RWPE2 (cell line): ENCODE measurements around the gene PLAGL2.

Source experiments
- ATAC-seq: fragments of 200-7000 bp; cut with Tn5 transposase; 3 replicates; pipeline ENCODE4 v1.9.1; 2021; ENCODE audit warnings: low read depth
- DNase-seq: peaks from one replicate; pipeline ENCODE4 v3.0.0-alpha.2; 2020; ENCODE audit warnings: low spot score
- H3K27ac ChIP-seq: fragments of 450-650 bp; 2 replicates; pipeline ENCODE4 v1.5.1; 2017; ENCODE audit warnings: mild to moderate bottlenecking; ENCODE audit not compliant: poor library complexity, severe bottlenecking
- H3K27me3 ChIP-seq: fragments of 250-450 bp; sonication (Bioruptor Pico); 2 replicates; pipeline ENCODE4 v1.5.1; 2021; ENCODE audit warnings: mild to moderate bottlenecking, moderate library complexity; ENCODE audit not compliant: insufficient read depth, poor library complexity, severe bottlenecking
- H3K36me3 ChIP-seq: fragments of 250-450 bp; sonication (Bioruptor Pico); 2 replicates; pipeline ENCODE4 v1.5.1; 2020; ENCODE audit warnings: low read depth, mild to moderate bottlenecking, moderate library complexity
- H3K4me1 ChIP-seq: fragments of 250-450 bp; sonication (Bioruptor Pico); 2 replicates; pipeline ENCODE4 v1.5.1; 2021; ENCODE audit warnings: mild to moderate bottlenecking, moderate library complexity; ENCODE audit not compliant: insufficient read depth, poor library complexity, severe bottlenecking
- H3K4me3 ChIP-seq: fragments of 250-450 bp; sonication (Bioruptor Pico); 2 replicates; pipeline ENCODE4 v1.5.1; 2021; ENCODE audit warnings: mild to moderate bottlenecking, moderate library complexity; ENCODE audit not compliant: severe bottlenecking
- H3K9me3 ChIP-seq: fragments of 250-450 bp; sonication (Bioruptor Pico); 2 replicates; pipeline ENCODE4 v1.5.1; 2021; ENCODE audit warnings: mild to moderate bottlenecking, moderate library complexity; ENCODE audit not compliant: severe bottlenecking
- CTCF ChIP-seq: fragments of 450-650 bp; IDR thresholded peaks from one replicate; pipeline ENCODE4 v1.5.1; 2017; ENCODE audit warnings: mild to moderate bottlenecking, moderate library complexity; ENCODE audit not compliant: poor library complexity, severe bottlenecking

The PLAGL2 gene

GRCh38 chr20:32190616-32191415 is 16.7 kb downstream of the PLAGL2 start:
- Histone ChIP-seq H3K4me3 (no peak overlapping the region), H3K9me3 (no peaks in the 10 kb centered on the region)
- no peak for TF ChIP-seq CTCF

GRCh38 chr20:32189691-32190615 is 17.6 kb downstream of the PLAGL2 start:
- no peaks in the 10 kb centered on the region for H3K27me3 ChIP-seq
- peaks cover 3% of the 10 kb centered on the region for H3K4me1 ChIP-seq
- TF ChIP-seq CTCF = no peak
- peak; percentile 84 for DNase-seq
- no peak overlapping the region for H3K27ac ChIP-seq
- peaks cover 2% of the 10 kb centered on the region for H3K36me3 ChIP-seq
- peak overlapping the region; percentile 31 for H3K4me3 ChIP-seq
- ATAC-seq = peak; percentile 28
- no peaks in the 10 kb centered on the region for H3K9me3 ChIP-seq

More at GRCh38 chr20:32190616-32191415, 16.7 kb downstream of the PLAGL2 start:
- ATAC-seq = peak; percentile 12
- H3K4me1 ChIP-seq = peaks cover 3% of the 10 kb centered on the region
- no peaks in the 10 kb centered on the region for H3K27me3 ChIP-seq
- H3K27ac ChIP-seq = no peak overlapping the region
- peaks cover 10% of the 10 kb centered on the region for H3K36me3 ChIP-seq
- peak; percentile 62 for DNase-seq

- H3K9me3 ChIP-seq = no peaks in the 10 kb centered on the region
- ATAC-seq = no peak
- H3K4me3 ChIP-seq = no peak overlapping the region
- no peak for TF ChIP-seq CTCF
- H3K36me3 ChIP-seq = no peaks in the 10 kb centered on the region
- peaks cover 3% of the 10 kb centered on the region for H3K4me1 ChIP-seq
- no peaks in the 10 kb centered on the region for H3K27me3 ChIP-seq
- no peak for DNase-seq
- no peak overlapping the region for H3K27ac ChIP-seq
Observed at GRCh38 chr20:32189123-32189410, 18.5 kb downstream of the PLAGL2 start.

- ATAC-seq (no peak), DNase-seq (peak; percentile 79)
- TF ChIP-seq CTCF = no peak
- no peaks in the 10 kb centered on the region for H3K36me3 ChIP-seq
- no peak overlapping the region for H3K4me3 ChIP-seq
- no peaks in the 10 kb centered on the region for H3K9me3 ChIP-seq
- H3K27ac ChIP-seq = no peak overlapping the region
- peaks cover 3% of the 10 kb centered on the region for H3K4me1 ChIP-seq
- no peaks in the 10 kb centered on the region for H3K27me3 ChIP-seq
Observed at GRCh38 chr20:32188376-32189122, 19.0 kb downstream of the PLAGL2 start.
